ENCODE results near the gene KANK3.
"Not testable (repeated sequence)": the region's sequence is repeated elsewhere in the genome, so short reads cannot be mapped to it uniquely, and the experiment has no call there.

KANK3 gene

GRCh38 chr19:8342684-8343482 lies at the start of gene KANK3:
KANK3 (minus strand) TSS chr19:8343262; CDS start chr19:8337828, 5,434 bp downstream.
- peak; percentile 91 for DNase-seq

GRCh38 chr19:8392017-8392591 lies 49.0 kb upstream of the KANK3 start:
- no peak for DNase-seq

GRCh38 chr19:8391198-8392016 lies 48.3 kb upstream of the KANK3 start:
- no peak for DNase-seq

- DNase-seq: peak; percentile 91
These were observed 47.5 kb upstream of the KANK3 start for GRCh38 chr19:8390617-8390981.

GRCh38 chr19:8389891-8390616 lies 47.0 kb upstream of the KANK3 start, which contains the start of gene RAB11B:
RAB11B (plus strand) TSS chr19:8390360; CDS start chr19:8390417, 57 bp downstream.
- DNase-seq: peak; percentile 95

GRCh38 chr19:8388612-8388958 lies 45.5 kb upstream of the KANK3 start:
- DNase-seq: no peak

GRCh38 chr19:8387688-8388611 lies 44.9 kb upstream of the KANK3 start:
- DNase-seq: no peak

GRCh38 chr19:8386990-8387389 lies 43.9 kb upstream of the KANK3 start:
- no peak for DNase-seq

GRCh38 chr19:8386419-8386818 lies 43.4 kb upstream of the KANK3 start:
- not testable (repeated sequence) for DNase-seq

- not testable (repeated sequence) for DNase-seq
These were observed 42.5 kb upstream of the KANK3 start for GRCh38 chr19:8385566-8385965.

GRCh38 chr19:8385103-8385502 lies 42.0 kb upstream of the KANK3 start:
- not testable (repeated sequence) for DNase-seq

GRCh38 chr19:8384569-8384968 lies 41.5 kb upstream of the KANK3 start:
- DNase-seq: not testable (repeated sequence)

- not testable (repeated sequence) for DNase-seq
These were observed 36.3 kb upstream of the KANK3 start for GRCh38 chr19:8379156-8379891.

GRCh38 chr19:8377598-8377997 lies 34.5 kb upstream of the KANK3 start:
- no peak for DNase-seq

GRCh38 chr19:8376373-8376974 lies 33.4 kb upstream of the KANK3 start:
- not testable (repeated sequence) for DNase-seq

GRCh38 chr19:8375766-8376165 lies 32.7 kb upstream of the KANK3 start:
- not testable (repeated sequence) for DNase-seq

- DNase-seq: no peak
These were observed 31.1 kb upstream of the KANK3 start for GRCh38 chr19:8373867-8374813.

GRCh38 chr19:8371011-8371804 lies 28.1 kb upstream of the KANK3 start:
- DNase-seq: no peak
